HG03342 (cell line): ENCODE results near the gene MLLT6.
"Not testable (repeated sequence)": the region's sequence is repeated elsewhere in the genome, so short reads cannot be mapped to it uniquely, and the experiment has no call there.

Source experiments
- ATAC-seq: cut with Tn5 transposase; IDR thresholded peaks from one replicate; pipeline ENCODE4 v1.9.1; 2021; ENCODE audit warnings: mild to moderate bottlenecking, moderate library complexity; ENCODE audit not compliant: unreplicated experiment

The MLLT6 gene

DNA sequence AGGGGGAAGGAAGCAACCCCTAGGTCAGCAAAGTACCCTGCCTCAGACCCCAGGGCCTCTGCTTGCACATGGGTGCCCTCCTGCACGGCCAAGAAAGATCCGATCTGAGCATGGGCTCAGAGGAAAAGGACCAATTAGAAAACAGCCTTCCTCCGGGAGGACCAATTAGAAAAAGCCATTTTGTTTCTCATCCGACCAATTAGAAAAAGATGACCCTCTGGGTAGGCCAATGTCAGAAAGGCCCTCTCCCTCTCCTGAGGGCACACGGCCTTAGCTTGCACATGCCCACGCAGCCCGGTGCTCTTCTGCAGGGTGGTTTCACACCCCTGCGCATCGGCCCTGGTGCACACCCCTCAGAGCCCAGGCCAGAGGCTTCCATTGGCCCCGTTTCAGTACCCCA lies 20.0 kb downstream of the MLLT6 start:
- ATAC-seq: no peak

DNA sequence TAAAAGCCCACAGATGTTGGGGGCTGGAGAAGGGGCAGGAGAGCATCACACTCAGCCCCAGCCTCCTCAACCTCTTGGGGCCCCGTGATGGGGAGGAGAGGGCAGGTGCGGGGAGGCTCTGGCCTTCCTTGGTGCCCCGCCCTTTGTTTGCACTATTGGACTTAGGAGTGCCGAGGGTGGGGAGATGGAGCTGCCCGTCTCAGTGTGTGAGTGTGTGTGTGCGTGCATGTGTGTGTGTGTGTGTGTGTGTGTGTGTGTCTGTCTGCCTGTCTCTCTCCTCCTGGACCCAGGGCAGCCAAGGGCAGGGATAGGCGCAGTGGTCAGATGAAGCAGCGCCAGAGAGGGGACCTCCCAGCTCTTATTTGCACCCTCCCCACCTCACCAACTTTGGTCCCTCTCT lies 21.1 kb downstream of the MLLT6 start:
- ATAC-seq: not testable (repeated sequence)

DNA sequence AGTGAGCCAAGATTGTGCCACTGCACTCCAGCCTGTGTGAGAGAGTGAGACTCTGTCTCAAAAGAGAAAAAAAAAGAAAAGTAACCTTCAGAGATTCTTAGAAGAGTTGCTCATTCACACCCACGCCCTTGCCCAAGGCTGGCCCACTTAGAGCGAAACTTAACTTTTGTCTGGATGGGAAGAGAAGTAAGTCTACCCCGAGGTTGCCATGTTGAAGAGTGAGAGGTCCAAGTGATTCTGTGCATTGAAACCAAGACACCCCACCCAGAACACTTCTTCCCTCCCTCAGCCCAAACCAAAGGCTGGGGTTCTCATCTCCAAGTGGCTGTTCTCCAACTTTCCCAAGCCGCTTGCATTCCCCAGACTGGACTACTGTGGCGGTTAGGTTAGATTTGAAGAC lies 22.7 kb downstream of the MLLT6 start:
- ATAC-seq: no peak

DNA sequence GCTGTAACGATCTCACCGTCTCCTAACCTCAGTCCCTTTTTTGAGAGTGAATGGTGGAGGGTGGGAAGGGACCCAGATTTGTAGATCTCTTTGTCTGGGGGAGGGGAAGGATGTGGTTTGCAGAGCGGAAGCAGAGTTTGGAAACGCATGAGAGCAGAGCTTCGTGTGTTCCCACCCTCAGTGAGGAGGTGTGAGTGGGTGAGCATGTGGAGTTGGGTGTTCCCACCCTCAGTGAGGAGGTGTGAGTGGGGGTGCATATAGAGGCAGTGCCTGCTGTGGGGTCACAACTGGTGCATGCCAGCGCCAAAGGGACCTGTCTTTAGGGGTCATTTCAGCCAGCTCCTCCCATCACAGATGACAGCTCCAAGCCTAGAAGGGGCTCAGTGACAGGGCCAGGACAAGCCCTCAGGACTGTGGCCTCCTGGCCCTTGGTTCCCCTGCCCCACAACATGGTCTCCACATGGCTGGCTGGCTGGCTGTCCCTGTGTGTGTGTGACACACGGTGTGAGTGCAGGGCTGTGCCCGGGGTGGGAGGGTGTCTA lies 23.3 kb downstream of the MLLT6 start:
- ATAC-seq: no peak

DNA sequence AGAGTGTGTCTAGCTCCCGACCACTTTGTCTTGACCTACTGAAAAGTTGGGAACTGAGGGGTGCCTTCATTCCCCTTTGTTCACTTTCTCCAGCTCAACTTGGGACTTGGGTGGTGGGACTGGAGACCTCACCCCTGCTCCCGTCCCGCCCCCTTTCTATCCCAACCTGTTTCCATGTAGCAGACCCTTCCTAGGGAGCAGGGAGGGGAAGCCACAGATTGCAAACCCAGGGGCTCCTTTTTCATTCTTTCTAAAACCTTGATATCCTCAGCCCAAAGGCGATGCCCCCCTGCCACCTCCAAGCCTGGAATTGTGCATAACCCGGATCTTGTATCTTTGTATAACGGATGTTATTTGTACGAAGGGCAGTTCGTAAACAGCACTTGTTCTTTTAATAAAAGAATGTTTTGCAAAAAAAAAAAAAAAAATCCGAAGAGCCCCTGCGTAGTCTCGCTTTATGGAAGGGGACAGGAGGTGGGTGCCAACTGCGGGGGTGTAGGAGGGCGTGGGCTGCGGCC lies 24.4 kb downstream of the MLLT6 start:
- ATAC-seq: no peak

DNA sequence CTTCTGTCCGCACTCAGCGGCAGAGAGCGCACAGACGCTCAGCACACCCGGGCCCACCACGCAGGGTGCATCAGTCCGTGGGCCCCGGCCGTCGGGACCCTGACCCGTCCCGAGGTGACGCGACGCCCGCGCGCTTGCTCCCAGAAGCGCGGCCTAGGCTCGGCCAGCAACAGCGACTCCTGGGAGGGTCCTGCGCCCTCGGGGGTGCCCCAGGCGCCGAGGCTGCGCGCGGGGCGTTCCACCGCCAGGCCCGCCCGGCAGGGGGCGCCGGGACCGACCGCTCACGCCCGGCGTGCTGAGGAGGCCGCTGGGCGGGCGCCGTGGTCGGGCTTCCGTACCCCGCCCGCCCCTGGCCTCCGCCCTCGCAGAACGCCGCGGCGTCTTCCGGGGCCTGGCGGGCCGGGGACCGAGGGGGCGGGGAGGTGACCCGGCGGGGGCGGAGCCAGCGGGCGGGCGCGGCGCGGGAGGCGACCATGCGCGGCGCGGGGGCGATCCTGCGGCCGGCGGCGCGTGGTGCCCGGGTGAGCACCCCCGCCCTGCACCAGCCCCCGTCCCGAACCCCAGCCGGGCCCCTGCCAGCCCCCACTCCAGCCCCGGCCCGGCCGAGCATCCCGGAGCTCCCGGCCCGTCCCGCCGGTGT lies 24.9 kb downstream of the MLLT6 start, which contains the start of gene CISD3:
Gene CISD3 (plus strand): TSS at position 456 of the 640 bp plus-strand sequence. CDS start 18 bp downstream, at position 474.
- peak; percentile 67 for ATAC-seq

DNA sequence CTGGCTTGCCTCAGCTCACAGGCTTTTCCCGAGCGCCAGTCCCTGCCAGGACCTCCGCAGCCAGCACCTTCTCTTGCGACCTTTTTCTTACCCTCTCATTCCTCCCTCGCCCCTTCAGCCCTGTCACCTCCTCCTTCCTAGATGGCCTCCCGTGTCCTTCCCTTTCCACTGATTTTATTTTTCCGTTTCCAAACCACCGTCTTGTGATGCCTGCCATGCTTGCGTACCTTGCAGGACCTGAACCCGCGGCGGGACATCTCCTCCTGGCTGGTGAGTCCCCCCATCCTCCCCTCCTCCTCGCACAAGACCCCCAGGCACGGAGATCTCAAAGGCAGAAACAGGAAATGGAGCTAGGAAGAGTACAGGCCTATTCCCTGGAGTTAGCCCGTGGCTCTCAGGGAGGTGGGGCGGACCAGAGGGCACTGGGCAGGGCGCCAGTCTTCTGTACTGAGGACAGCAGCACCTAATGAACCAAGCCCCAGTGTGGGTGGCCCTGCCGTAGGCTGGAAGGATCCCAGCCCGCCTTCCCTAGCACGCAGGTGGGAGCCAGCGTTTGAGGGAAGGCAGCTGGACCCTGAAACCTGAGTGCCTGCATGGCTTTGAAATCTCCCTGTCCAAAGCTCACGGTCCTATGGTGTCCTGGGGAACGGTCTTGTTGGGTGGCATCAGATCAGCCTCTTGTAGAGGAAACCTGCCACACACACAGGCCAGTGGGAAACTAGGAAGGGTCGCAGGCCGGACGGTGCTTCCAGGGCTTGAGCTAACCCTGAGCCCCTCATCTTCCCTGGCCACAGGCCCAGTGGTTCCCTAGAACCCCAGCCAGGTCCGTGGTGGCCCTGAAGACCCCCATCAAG lies 25.7 kb downstream of the MLLT6 start:
- ATAC-seq: no peak

DNA sequence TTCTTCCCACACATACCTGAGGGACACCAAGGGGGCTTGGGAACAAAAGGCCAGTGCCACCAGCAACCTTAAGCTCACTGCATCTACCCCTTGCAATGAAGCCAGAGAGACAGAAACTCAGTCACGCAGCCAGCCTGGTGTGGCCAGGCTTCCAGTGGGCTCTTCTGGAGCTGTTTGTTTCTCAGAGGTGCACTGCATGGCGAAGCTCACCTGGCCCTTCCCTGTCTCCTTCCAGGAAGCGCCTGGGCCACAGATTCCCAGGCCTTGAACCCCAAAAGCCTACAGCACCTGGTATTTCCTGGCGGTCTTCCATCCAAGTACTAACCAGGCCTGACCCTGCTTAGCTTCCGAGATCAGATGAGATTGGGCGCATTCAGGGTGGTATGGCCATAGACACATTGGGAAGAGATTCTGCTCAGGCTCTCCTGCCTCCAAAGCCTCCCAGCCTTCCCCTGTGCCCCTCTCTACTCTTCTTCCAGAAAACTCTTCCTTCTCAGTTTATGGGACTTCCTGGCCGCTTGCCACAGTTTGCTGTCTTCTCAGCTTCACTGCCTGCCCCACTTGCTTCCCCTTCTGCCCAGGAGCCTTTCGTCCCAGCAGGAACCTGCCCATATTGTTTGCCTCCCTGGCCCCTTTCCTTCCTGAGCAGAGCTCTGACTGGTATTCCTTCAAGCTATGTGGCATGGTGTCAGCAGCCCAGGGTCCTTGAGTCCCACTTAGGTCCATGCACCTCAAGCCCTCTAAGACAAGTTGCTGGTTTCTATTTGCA lies 26.6 kb downstream of the MLLT6 start:
- ATAC-seq: no peak

DNA sequence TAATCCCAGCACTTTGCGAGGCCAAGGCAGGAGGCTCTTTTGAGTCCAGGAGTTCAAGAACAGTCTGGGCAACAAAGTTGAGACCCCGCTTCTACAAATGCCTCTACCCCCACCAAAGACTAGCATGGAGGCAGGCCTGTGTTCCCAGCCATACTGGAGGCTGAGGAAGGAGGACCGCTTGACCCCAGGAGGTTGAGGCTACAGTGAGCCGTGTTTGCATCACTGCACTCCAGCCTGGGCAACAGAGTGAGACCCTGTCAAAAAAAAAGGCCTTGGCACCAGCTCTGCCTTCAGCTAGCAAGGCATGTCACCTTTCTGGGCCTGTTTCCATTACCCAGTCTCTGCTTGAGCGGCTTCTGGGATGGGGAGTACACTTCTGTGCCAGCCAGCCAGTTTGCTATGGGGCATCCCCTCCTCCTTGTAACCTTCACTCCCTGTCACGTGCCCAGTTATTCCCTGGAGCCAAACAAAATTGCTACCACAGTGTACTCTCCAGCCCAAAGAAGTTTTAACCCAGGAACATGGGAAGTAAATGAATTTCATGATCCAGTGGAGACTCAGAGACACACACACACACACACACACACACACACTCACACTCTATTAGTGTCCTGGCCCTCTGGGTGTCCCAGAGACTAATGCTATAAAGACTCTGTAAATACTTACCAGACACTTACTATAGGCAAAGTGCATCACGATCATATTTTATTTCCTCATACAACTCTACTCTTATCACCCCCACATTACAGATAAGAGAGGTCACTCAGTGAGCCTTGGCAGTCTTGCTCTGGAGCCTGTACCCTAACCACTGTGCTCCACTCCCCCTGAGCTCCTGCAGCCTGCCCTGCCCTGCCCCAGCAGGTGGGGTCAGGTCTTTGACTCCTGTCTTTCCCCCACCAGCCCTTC lies 27.6 kb downstream of the MLLT6 start:
- ATAC-seq: no peak

DNA sequence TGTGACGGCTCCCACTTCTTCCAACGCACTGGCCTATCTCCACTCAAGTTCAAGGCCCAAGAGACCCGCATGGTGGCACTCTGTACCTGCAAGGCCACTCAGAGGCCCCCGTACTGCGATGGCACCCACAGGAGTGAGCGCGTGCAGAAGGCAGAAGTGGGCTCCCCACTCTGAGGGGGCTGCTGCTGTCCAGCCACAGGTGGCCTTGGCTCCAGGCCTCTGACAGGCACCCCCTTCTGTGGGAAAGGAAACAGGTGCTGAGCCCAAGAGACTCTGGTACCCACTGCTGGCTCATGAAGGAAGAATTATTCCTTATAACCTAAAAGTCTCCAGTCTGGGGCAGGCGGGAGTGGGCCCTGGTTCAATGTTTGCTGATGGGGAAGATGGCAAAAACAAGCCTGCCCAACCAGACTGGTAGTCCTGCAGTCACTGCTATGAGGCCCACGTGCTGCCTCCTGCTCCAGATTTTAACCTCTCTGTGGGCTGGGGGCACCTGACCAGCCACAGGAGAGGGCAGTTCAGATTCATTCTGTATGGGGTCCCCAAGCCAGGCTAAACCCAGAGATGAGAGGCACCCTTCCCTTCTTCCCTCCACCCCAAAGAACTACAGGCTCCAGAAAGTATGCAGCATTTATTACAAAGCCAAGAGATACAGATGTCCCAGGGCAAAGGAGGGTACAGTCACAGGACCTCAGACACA lies 28.4 kb downstream of the MLLT6 start:
- ATAC-seq: no peak

DNA sequence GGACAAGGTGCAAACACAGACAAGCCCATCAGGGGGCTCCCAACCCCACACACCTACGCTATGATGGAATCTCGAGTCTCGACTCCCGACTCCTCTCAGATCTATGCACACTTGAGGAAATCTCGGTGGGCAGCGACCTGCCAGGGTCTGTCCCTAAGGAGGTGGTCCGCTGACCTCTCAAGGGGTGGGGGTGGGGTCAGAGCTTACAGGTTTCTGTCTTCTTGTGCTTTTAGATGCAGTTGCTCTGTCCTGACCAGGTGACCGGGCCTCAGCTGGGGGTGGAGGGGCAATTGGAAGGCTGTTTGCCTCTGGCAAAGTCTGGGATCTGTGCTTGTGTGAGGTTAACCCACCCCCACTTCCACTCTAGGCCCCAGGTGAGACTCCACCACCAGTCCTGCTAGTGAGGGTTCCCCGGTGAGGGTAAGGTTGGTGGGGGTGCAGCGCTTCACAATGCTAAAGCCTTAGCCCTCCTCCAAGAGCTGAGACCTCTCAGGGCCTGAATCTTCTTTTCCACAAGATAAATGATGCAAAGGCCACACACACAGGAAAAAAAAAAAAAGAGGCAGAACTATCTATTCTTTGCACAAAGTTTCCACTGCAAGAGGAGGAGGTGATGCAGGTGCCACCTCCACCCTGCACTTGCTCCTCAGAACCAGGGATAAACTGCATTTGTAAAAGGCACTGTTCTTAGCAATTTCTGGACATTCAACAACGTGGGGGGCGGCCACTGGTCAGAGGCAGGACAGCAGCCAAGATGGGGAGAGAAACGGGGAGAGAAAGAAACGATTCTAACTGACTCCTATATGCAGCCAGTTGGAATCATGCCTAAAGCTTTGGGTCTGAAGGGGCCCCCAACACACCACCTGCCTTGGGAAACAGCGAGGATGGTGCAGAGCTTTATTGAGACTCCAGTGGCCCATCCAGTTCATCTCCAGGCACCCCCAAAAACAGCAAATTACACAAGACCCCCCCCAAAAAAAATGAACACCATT lies 29.2 kb downstream of the MLLT6 start:
- ATAC-seq: no peak

DNA sequence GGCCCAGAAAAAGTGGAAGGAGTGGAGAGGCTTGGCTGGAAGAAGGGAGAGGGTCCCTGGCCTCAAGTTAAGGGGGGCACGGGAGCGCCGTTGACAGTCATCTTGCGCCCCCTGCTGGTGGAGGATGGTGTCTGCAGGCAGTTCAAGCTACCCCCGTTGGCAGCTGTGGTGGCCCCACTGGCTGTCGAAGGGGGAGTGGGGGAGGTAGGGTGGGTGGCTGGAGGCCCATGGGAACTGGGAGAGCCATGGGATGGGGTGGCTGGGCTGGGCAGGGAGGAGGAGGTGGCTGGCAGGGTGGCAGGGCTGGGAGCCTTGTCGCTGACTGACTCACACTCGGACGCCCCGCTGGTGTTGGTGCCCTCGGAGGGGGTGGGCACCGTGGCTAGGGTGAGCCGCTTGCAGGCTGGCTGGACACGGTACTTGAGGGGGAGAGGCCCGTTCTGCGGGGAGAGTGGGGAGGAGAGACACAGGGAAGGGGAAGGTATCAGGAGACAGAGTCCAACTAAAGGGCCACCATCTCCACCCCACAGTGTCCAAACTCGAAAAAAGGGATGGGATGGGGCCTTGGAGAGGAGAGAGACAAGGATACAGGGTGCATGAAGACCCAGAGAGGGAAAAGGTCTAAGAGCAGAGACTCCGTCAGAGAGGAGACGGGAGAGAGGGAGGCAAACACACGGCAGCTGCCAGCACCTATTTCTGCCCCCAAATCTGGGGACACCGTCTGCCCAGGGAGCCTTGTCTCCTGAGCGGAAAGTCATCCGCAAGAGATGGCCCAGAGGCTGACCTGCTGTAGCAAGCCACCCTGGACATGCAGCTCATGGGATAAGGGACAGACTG lies 30.3 kb downstream of the MLLT6 start:
- no peak for ATAC-seq

DNA sequence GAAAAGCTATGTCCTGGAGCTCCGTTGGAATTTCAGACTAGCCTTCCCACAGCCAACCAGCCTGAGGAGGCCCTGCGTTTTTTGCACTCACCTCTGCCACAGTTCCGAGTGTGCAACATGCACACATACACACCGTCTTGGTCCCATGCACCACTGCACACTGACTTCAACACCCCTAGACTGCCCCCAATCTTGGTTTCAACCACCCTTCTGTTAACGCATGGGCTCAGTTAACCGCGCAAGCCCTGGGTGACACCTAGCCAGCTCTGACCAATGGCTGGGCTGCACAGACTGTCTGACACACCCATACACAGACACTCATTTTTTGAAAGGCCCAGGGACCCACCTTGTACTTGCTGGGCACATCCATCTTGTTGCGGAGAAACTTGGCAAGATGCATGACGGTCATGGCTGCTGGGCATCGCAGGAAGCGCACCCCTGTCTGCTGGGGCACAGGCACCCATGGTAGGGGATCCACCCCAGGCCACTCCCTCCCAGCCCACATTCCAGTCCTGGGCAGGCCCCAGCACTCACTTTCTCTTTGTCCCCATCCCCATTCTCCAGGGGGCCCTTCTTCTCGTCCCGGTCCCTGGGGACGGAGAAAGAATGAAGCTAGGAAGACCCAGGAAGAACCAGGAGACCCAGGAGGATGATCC lies 33.1 kb downstream of the MLLT6 start:
- ATAC-seq: no peak

DNA sequence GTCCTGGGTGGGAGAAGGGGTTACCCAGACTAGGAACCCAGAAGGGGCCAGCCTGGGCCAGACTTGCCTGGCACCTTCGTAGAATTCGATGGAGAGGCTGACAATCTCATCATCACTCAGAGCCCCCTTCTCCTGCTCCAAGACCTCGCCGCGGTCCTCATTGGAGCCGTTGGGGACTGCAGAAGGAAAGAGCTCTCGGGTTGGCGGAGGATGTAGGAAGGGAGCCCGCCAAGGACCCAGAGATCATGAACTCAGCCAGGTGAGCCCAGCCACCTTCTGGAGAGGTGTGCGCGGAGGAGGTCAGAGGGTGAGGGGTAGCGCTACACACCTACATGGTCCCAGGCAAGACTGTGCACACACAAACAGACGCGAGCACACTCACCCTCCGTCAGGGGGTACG lies 33.6 kb downstream of the MLLT6 start:
- ATAC-seq: no peak

DNA sequence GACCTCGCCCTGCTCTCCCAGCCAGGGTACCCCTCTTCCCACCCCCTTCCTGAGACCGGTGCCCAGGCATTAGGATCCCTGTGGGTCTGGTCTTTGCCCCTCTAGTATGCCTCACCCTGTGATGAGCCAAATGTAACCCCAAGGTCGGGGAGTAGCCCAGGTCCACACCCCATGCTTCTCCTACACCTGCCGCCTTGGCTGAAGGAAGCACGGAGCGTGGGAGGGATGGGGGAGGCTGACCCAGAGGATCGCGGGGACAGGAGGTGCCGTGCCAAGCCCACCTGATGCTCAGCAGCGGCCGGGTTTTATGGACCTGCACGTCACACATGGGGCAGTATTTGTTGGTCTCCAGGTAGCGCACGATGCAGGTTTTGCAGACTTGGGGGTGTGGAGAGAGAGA lies 34.2 kb downstream of the MLLT6 start:
- no peak for ATAC-seq

DNA sequence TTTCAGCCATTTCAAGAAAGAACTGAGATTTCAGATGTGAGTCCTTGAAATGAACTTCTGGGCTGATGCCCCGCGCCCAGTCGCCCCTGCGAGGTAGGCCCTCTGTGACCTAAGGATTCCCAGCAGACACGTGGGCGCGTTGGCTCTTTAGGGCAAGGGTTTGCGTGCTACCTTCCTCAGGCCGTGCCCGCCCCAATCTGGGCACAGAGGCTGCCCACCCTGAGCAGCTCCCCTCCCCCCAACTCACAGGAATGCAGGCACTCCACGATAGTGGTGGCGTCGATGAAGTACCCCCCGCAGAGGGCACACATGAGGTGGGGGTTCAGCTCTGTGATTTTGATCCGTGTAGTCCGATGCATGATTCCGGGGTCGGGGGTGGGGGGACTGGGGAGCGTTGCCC lies 35.0 kb downstream of the MLLT6 start:
- no peak for ATAC-seq

DNA sequence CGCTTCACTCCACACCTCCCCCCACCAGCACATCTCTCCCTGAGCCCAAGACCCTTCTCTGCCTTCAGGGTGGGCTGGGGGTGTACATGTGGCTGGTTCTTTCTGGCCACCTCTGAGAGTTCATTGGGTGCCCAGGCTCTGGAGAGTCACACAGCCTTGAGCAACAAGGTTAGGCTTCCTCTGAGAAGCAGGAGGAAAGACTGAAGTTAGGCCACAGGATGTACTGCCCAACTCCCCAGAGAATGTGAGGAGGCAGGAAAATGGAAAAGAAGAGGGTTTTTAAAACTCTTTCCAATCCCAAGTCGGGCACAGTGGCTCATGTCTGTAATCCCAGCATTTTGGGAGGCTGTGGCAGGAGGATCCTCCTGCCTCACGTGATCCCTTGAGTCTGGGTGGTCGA lies 35.7 kb downstream of the MLLT6 start:
- ATAC-seq: no peak
